K562 (cell line): ENCODE data around the gene PTGR3. TPM values are rescaled to one million over a fixed set of nuclear protein-coding genes. Genes with fewer than 3 reads are reported as not detected.

ENCODE experiments used
- ASH1L ChIP-seq: fragments of 450-650 bp; IDR thresholded peaks from 2 replicates; pipeline ENCODE4 v1.6.1; 2018; ENCODE audit warnings: borderline replicate concordance, mild to moderate bottlenecking, low read depth; ENCODE audit not compliant: partially characterized antibody
- HNRNPUL1 ChIP-seq: fragments of 200-400 bp; formaldehyde crosslinking; IDR thresholded peaks from 2 replicates; pipeline ENCODE4 v1.6.1; 2017; ENCODE audit warnings: low read length
- MEF2A ChIP-seq: IDR thresholded peaks from 2 replicates; pipeline ENCODE4 v1.6.1; 2011; ENCODE audit warnings: low read depth, mild to moderate bottlenecking, low read length, moderate library complexity; ENCODE audit not compliant: control insufficient read depth
- PTRF ChIP-seq: fragments of 450-650 bp; IDR thresholded peaks from 2 replicates; pipeline ENCODE4 v1.6.1; 2016; ENCODE audit warnings: mild to moderate bottlenecking, missing genetic modification characterization, missing compliant biosample characterization
- polyA plus RNA-seq, 8 experiments: library from polyadenylated mRNA; depleted of rRNA in 4 of 8; stranded (reverse) in 5 of 8; unstranded in 3 of 8; fragments of >200 nt; fragmentation: Nextera tagmentation in 2 of 8; fragmentation: Illumina TruSeq in 1 of 8; extraction: Ambion mirVana in 2 of 8; extraction: Trizol in 1 of 8; gene quantifications; 2 replicates each; pipeline versions ENCODE4 v1.2.1 to v1.2.3, GENCODE V29; 2011 to 2014; ENCODE audit warnings: inconsistent platforms in 1 of 8, missing spikeins in 1 of 8
- total RNA-seq, 7 experiments: library from RNA; depleted of rRNA in 6 of 7; stranded (reverse); fragments of >200 nt in 6 of 7; fragmentation: Illumina TruSeq in 2 of 7; extraction: Trizol in 2 of 7; gene quantifications; 2 replicates each; pipeline versions ENCODE4 v1.2.1 to v1.2.3, GENCODE V29; 2011 to 2021; ENCODE audit warnings: low replicate concordance in 1 of 7
- TF ChIP-seq, protein P1 (sequence below): fragments of 200-600 bp; sonication (generic); IDR thresholded peaks from one replicate; pipeline ENCODE4 v1.6.1; 2012; ENCODE audit warnings: mild to moderate bottlenecking, low read depth, low read length, inconsistent platforms
- TF ChIP-seq, protein P2 (sequence below): sonication (generic); formaldehyde crosslinking; IDR thresholded peaks from 2 replicates; pipeline ENCODE4 v1.8.1; 2023; ENCODE audit warnings: mild to moderate bottlenecking, missing genetic modification reagents

Gene PTGR3
- total and polyA plus RNA-seq, 9 of the 15 experiments (the other 6 are each of a cell fraction or from before 2014, with no cell fraction given): 4.1 to 32.3 (median 15.3) TPM

DNA sequence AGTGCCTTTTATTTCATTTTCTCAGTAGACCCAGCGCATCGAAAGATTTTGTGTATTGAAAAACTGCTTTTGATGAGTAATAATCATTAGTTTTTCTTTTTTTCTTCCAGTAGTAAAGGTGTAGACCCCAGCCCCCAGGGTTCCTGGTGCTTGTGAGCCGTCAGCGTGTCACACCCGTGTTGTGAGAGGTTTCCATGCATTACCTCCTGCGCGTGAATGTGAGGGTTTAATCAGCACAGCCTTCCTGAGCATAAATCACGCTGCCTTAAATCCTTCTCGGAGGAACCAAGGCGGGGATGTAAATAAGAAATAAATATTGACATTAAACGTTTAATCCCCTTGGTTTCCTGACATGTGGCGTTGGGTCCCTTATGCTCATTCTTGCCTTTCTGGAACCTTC lies 26.0 kb upstream of the PTGR3 start (continued):
- TF ChIP-seq, protein P1, sequence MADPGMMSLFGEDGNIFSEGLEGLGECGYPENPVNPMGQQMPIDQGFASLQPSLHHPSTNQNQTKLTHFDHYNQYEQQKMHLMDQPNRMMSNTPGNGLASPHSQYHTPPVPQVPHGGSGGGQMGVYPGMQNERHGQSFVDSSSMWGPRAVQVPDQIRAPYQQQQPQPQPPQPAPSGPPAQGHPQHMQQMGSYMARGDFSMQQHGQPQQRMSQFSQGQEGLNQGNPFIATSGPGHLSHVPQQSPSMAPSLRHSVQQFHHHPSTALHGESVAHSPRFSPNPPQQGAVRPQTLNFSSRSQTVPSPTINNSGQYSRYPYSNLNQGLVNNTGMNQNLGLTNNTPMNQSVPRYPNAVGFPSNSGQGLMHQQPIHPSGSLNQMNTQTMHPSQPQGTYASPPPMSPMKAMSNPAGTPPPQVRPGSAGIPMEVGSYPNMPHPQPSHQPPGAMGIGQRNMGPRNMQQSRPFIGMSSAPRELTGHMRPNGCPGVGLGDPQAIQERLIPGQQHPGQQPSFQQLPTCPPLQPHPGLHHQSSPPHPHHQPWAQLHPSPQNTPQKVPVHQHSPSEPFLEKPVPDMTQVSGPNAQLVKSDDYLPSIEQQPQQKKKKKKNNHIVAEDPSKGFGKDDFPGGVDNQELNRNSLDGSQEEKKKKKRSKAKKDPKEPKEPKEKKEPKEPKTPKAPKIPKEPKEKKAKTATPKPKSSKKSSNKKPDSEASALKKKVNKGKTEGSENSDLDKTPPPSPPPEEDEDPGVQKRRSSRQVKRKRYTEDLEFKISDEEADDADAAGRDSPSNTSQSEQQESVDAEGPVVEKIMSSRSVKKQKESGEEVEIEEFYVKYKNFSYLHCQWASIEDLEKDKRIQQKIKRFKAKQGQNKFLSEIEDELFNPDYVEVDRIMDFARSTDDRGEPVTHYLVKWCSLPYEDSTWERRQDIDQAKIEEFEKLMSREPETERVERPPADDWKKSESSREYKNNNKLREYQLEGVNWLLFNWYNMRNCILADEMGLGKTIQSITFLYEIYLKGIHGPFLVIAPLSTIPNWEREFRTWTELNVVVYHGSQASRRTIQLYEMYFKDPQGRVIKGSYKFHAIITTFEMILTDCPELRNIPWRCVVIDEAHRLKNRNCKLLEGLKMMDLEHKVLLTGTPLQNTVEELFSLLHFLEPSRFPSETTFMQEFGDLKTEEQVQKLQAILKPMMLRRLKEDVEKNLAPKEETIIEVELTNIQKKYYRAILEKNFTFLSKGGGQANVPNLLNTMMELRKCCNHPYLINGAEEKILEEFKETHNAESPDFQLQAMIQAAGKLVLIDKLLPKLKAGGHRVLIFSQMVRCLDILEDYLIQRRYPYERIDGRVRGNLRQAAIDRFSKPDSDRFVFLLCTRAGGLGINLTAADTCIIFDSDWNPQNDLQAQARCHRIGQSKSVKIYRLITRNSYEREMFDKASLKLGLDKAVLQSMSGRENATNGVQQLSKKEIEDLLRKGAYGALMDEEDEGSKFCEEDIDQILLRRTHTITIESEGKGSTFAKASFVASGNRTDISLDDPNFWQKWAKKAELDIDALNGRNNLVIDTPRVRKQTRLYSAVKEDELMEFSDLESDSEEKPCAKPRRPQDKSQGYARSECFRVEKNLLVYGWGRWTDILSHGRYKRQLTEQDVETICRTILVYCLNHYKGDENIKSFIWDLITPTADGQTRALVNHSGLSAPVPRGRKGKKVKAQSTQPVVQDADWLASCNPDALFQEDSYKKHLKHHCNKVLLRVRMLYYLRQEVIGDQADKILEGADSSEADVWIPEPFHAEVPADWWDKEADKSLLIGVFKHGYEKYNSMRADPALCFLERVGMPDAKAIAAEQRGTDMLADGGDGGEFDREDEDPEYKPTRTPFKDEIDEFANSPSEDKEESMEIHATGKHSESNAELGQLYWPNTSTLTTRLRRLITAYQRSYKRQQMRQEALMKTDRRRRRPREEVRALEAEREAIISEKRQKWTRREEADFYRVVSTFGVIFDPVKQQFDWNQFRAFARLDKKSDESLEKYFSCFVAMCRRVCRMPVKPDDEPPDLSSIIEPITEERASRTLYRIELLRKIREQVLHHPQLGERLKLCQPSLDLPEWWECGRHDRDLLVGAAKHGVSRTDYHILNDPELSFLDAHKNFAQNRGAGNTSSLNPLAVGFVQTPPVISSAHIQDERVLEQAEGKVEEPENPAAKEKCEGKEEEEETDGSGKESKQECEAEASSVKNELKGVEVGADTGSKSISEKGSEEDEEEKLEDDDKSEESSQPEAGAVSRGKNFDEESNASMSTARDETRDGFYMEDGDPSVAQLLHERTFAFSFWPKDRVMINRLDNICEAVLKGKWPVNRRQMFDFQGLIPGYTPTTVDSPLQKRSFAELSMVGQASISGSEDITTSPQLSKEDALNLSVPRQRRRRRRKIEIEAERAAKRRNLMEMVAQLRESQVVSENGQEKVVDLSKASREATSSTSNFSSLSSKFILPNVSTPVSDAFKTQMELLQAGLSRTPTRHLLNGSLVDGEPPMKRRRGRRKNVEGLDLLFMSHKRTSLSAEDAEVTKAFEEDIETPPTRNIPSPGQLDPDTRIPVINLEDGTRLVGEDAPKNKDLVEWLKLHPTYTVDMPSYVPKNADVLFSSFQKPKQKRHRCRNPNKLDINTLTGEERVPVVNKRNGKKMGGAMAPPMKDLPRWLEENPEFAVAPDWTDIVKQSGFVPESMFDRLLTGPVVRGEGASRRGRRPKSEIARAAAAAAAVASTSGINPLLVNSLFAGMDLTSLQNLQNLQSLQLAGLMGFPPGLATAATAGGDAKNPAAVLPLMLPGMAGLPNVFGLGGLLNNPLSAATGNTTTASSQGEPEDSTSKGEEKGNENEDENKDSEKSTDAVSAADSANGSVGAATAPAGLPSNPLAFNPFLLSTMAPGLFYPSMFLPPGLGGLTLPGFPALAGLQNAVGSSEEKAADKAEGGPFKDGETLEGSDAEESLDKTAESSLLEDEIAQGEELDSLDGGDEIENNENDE: no peak
- TF ChIP-seq HNRNPUL1 (no peak), PTRF (tag) (no peak), ASH1L (no peak), MEF2A (no peak)
- TF ChIP-seq, protein P2, sequence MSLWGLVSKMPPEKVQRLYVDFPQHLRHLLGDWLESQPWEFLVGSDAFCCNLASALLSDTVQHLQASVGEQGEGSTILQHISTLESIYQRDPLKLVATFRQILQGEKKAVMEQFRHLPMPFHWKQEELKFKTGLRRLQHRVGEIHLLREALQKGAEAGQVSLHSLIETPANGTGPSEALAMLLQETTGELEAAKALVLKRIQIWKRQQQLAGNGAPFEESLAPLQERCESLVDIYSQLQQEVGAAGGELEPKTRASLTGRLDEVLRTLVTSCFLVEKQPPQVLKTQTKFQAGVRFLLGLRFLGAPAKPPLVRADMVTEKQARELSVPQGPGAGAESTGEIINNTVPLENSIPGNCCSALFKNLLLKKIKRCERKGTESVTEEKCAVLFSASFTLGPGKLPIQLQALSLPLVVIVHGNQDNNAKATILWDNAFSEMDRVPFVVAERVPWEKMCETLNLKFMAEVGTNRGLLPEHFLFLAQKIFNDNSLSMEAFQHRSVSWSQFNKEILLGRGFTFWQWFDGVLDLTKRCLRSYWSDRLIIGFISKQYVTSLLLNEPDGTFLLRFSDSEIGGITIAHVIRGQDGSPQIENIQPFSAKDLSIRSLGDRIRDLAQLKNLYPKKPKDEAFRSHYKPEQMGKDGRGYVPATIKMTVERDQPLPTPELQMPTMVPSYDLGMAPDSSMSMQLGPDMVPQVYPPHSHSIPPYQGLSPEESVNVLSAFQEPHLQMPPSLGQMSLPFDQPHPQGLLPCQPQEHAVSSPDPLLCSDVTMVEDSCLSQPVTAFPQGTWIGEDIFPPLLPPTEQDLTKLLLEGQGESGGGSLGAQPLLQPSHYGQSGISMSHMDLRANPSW (CRISPR knock-in tag): no peak
